A673 (cell line): ENCODE results near the gene RBP3. TPM values are rescaled to one million over a fixed set of nuclear protein-coding genes. Genes with fewer than 3 reads are reported as not detected.

ENCODE experiments used
- BruUV-seq: library from RNA; stranded (reverse); fragments of 400-500 nt; replicated peaks from 2 replicates; lab custom pipeline; 2021; lab: Mats Ljungman, UMichigan
- CTCF ChIA-PET: fragments of 300-600 bp; sonication (Branson Sonifier 250); formaldehyde crosslinking; loops from one replicate; lab custom pipeline; 2022; ENCODE audit warnings: antibody characterized with exemption; lab: Charles Lee
- POLR2A ChIA-PET: fragments of 300-600 bp; sonication (Branson Sonifier 250); formaldehyde crosslinking; loops from one replicate; lab custom pipeline; 2022; ENCODE audit warnings: antibody characterized with exemption; ENCODE audit not compliant: low non-redundant PET; lab: Charles Lee
- DNase-seq: peaks from one replicate; pipeline ENCODE4 v3.0.0-alpha.2; 2015; ENCODE audit warnings: low spot score
- H3K27ac ChIP-seq: fragments of 200-600 bp; sonication (generic); 2 replicates; pipeline ENCODE4 v1.5.1; 2016; ENCODE audit warnings: mixed run types, low read depth, mild to moderate bottlenecking, mixed read lengths, antibody characterized with exemption, low read length; ENCODE audit not compliant: poor library complexity, severe bottlenecking
- H3K27me3 ChIP-seq: fragments of 200-600 bp; sonication (generic); replicated peaks from 2 replicates; pipeline ENCODE4 v1.6.1; 2017; ENCODE audit warnings: mixed run types, low read depth, mild to moderate bottlenecking, mixed read lengths, antibody characterized with exemption, low read length; ENCODE audit not compliant: insufficient read depth, poor library complexity
- H3K36me3 ChIP-seq: fragments of 200-600 bp; sonication (generic); 2 replicates; pipeline ENCODE4 v1.6.1; 2016; ENCODE audit warnings: mixed run types, mild to moderate bottlenecking, mixed read lengths, antibody characterized with exemption, low read length; ENCODE audit not compliant: insufficient read depth, poor library complexity, severe bottlenecking
- H3K4me1 ChIP-seq: fragments of 200-600 bp; sonication (generic); 2 replicates; pipeline ENCODE4 v1.6.1; 2017; ENCODE audit warnings: mixed run types, mild to moderate bottlenecking, mixed read lengths, antibody characterized with exemption, low read length; ENCODE audit not compliant: insufficient read depth, poor library complexity, severe bottlenecking
- H3K4me3 ChIP-seq: fragments of 200-600 bp; sonication (generic); 2 replicates; pipeline ENCODE4 v1.5.1; 2016; ENCODE audit warnings: low read depth, mixed run types, mild to moderate bottlenecking, mixed read lengths, low read length; ENCODE audit not compliant: poor library complexity, severe bottlenecking
- H3K9me3 ChIP-seq: fragments of 200-600 bp; sonication (generic); 2 replicates; pipeline ENCODE4 v1.6.1; 2016; ENCODE audit warnings: mixed run types, low read depth, mild to moderate bottlenecking, mixed read lengths, antibody characterized with exemption, low read length; ENCODE audit not compliant: poor library complexity, severe bottlenecking
- CTCF ChIP-seq: fragments of 300-800, 200-600 bp; sonication (generic); conservative IDR thresholded peaks from 2 replicates; pipeline ENCODE4 v1.5.1; 2017; ENCODE audit warnings: low read depth, mild to moderate bottlenecking, antibody characterized with exemption, low read length, moderate library complexity, mixed read lengths
- EZH2 ChIP-seq: fragments of 200-600 bp; sonication (generic); IDR thresholded peaks from 2 replicates; pipeline ENCODE4 v1.6.1; 2017; ENCODE audit warnings: borderline replicate concordance, low read depth, mild to moderate bottlenecking, mixed read lengths, antibody characterized with exemption, low read length; ENCODE audit not compliant: poor library complexity, severe bottlenecking
- intact Hi-C: fragments of 100-400 bp; cut with micrococcal nuclease; formaldehyde crosslinking; loops from one replicate; pipeline ENCODE4 v1.10.0; 2022; ENCODE audit not compliant: unreplicated experiment
- total RNA-seq: library from RNA; stranded (reverse); gene quantifications from 2 replicates; pipeline ENCODE4 v1.2.3, GENCODE V29; 2021

The RBP3 gene
- total RNA-seq, 1 experiment from 2014 or later = not detected

GRCh38 chr10:47350671-47351640 is 2.8 kb downstream of the RBP3 start:
- H3K27ac ChIP-seq = no peak overlapping the region
- no peaks in the 10 kb centered on the region for H3K36me3 ChIP-seq
- no peaks in the 10 kb centered on the region for H3K9me3 ChIP-seq
- TF ChIP-seq EZH2 (no peak), CTCF (no peak)
- H3K4me1 ChIP-seq = no peaks in the 10 kb centered on the region
- H3K4me3 ChIP-seq = no peak overlapping the region
- no peaks in the 10 kb centered on the region for H3K27me3 ChIP-seq
- no TSS peak for BruUV-seq
- ChIA-PET CTCF (no interaction called here), POLR2A (no interaction called here)
- intact Hi-C loops = no loop called here
- no peak for DNase-seq

GRCh38 chr10:47351899-47352815 is 4.0 kb downstream of the RBP3 start:
- no TSS peak for BruUV-seq
- ChIA-PET POLR2A (no interaction called here), CTCF (no interaction called here)
- H3K9me3 ChIP-seq = no peaks in the 10 kb centered on the region
- H3K4me3 ChIP-seq = no peak overlapping the region
- no peaks in the 10 kb centered on the region for H3K36me3 ChIP-seq
- no peaks in the 10 kb centered on the region for H3K4me1 ChIP-seq
- no peak for DNase-seq
- intact Hi-C loops = no loop called here
- H3K27me3 ChIP-seq = no peaks in the 10 kb centered on the region
- H3K27ac ChIP-seq = no peak overlapping the region
- TF ChIP-seq EZH2 (no peak), CTCF (no peak)

- no TSS peak for BruUV-seq
- no peaks in the 10 kb centered on the region for H3K36me3 ChIP-seq
- intact Hi-C loops = no loop called here
- no peak overlapping the region for H3K4me3 ChIP-seq
- DNase-seq = no peak
- H3K9me3 ChIP-seq = no peaks in the 10 kb centered on the region
- H3K4me1 ChIP-seq = no peaks in the 10 kb centered on the region
- no peak for TF ChIP-seq EZH2
- no peak for TF ChIP-seq CTCF
- CTCF ChIA-PET = no interaction called here
- POLR2A ChIA-PET = no interaction called here
- no peak overlapping the region for H3K27ac ChIP-seq
- no peaks in the 10 kb centered on the region for H3K27me3 ChIP-seq
Measured at GRCh38 chr10:47353351-47353750, 5.2 kb downstream of the RBP3 start.
